Ramos (cell line): ENCODE data around the gene SGPL1.

ENCODE experiments used
- in situ Hi-C: fragments of 300-500 bp; cut with MboI; formaldehyde crosslinking; loops from one replicate; pipeline ENCODE4 v1.14.3; 2022; ENCODE audit warnings: low sequenced_read_pairs; ENCODE audit not compliant: unreplicated experiment

The SGPL1 gene

DNA sequence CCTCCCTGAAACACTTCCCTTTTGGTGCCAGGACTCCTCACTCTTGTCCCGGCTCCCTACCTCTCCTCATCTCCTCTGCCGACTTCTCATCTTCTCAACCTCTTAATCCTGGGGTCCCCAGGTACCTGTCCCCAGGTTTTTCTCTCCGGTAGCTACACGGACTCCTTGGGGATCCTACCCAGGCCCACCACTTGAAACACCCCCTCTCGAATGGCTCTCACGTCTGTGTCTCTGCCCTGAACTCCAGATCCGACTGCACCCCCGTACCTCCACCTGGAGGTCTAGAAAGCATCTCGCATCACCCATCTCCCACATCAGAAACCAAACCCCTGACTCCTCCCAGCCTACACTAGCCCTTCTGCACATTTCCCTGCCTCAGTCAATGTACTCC, 35.4 kb upstream of the SGPL1 start:
- in situ Hi-C loops = no loop called here

- in situ Hi-C loops = no loop called here
These were observed 35.0 kb upstream of the SGPL1 start for GRCh38 chr10:70780772-70781171.

- in situ Hi-C loops = no loop called here
These were observed 34.2 kb upstream of the SGPL1 start for GRCh38 chr10:70781461-70782051.

- in situ Hi-C loops = no loop called here
These were observed 33.5 kb upstream of the SGPL1 start for GRCh38 chr10:70782086-70782745.

- in situ Hi-C loops = no loop called here
These were observed 32.7 kb upstream of the SGPL1 start for GRCh38 chr10:70782746-70783680.

- in situ Hi-C loops = no loop called here
These were observed 31.7 kb upstream of the SGPL1 start for GRCh38 chr10:70784016-70784415.

DNA sequence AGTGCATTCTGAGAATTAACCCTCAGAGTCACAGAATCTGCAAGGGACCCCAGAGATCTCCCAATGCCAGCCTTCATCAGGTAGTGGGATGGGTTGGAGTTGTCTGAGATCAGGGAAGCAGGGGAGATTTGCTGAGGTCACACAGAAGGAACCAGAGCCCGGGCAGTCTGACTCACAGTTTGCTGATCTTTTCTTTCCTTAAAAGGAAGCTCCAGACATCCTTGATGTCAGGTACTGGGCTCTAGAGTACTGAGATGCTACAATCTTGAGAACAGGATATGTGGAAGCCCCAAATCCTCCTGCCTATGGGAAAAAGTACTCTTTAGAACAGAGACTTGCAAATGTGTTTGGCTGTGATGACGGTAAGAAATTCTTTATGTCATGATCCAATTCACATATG, 31.3 kb upstream of the SGPL1 start:
- in situ Hi-C loops = no loop called here

DNA sequence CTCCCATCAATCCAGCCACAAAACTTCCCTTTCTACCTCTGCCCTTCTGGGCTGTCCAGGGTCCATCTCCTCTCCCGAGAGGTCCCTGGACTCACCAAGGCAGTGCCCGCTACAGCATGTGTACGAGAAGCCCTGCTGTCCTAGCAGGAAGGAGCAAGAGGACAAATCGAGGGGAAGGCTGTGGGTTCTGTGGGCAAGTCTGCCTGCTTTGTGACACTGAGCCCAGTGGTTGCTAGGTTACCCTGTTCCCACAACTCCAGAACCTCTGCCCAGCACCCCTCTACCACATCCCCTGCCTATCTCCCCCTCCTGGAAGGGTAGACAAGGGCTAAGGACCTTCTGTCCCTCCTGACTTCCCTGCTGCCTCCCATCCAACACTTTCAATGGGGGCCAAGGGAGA, 30.6 kb upstream of the SGPL1 start, which contains the start of gene TBATA:
Gene TBATA (minus strand): TSS at position 188 of the 400 bp plus-strand sequence. CDS start 1,998 bp downstream, outside the sequence.
- in situ Hi-C loops = no loop called here

DNA sequence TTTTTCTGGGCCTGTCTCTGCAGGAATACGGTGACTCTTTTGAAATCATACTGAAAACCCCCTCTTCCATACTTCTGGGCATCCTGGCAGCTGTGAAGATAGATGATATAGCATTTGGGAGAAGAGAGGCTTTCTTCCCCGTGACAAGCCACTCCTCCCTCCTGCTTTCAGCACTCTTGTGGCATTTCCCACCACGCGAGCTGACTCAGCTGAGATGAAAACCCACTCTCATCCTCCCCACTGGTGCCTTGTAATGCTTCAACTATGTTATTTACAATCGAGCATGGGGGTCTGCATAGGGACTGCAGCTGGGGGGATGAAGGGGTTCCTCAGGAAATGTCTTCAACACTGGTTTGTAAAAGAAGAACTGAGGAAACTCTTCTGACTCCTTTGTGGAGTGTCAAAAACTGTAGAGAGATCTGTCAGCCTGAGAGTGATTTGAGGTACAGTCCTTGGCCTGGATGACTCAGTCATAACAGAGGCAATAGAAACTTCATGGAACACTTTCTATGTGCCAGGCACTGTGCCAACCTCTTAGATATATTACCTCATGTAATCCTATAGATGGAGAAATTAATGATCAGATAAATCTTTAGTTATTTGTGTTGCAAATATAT, 28.8 kb upstream of the SGPL1 start:
- in situ Hi-C loops = no loop called here

- in situ Hi-C loops = no loop called here
These were observed 24.2 kb upstream of the SGPL1 start for GRCh38 chr10:70791386-70792039.

DNA sequence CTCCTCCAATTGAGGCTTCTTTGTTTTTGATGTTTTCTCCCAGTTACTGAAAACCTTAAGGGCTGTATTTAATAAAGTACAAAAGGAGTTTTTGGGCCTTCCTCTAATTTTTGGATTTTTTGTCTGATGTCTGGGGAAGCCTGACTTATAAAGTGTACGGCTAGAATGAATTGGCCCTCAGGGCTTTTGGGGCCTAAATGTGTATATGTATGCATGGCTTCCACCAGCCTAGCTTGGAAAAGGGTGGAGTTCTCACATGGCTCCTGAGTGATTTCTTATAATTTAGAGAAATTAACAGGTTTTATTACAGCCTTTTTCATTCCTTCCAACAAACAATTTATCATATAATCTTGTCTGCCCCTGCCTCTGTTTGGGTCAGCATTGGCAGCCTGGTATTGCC, 20.1 kb upstream of the SGPL1 start:
- in situ Hi-C loops = no loop called here

DNA sequence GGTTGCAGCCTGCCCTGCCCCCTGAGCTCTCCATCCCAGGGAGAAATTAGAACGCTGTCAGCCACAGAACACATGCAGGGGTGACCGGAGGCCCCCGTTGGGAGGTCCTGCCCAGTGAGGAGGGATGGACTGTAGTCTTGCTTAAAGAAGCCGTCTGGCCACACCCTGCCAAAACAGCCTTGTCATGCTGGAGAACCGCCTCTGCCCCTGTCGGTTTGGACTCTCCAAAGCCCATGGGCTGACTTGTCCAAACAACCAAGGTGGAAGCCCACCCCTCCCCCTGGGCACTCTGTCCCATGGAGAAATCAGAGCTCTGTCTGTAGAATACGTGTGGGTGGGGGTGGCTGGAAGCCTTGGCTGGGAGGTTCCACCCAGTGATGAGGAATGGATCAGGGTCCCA, 17.9 kb upstream of the SGPL1 start:
- in situ Hi-C loops = no loop called here

GRCh38 chr10:70799124-70799523, 16.6 kb upstream of the SGPL1 start:
- in situ Hi-C loops = no loop called here

DNA sequence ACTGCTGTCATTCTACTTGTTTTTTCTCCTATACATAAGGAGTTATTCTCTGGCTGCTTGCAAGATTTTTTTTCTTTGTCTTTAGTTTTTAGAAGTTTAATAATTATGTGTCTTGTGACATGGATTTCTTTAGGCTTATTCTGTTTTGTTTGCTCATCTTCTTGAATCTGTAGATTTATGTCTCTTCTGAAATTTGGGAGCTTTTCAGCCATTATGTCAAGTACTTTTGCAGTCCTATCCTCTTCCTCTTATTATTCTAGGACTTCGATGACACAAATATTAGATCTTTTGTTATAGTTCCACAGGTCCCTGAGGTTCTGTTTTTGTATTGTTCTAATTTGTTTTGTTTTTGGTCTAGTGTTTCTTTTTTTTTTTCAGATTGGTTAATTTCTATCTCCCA, 13.9 kb upstream of the SGPL1 start:
- in situ Hi-C loops = no loop called here

DNA sequence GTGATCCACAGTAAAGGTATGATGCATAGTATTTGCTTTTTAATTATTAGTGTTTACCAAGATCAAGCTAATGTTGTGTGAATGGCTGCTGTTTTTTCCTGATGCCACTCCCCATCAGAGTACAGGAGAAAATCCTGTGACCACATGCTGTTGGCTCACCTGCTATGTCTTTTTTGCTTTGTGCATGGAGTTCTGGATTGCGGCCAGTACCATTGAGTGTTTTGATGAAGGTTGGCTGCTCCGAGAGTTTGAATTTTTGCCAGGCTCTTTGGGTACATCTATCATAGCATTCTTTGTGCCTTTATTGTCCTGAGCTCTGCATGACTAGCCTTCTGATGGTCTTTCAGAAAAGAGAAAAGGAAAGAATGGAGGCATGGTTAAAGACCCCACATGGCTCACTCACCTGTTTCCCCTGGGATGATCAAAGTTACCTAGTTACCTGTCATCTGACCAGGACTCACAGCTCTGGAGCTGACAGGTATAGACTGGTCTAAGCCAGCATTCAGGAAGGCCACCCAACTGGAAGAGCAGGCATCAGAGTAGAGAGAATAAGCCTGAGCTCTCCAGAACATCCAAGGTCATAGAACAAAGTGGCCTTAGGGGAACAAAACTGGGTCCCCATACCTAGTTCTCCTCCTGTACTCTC, 11.8 kb upstream of the SGPL1 start:
- in situ Hi-C loops = no loop called here

DNA sequence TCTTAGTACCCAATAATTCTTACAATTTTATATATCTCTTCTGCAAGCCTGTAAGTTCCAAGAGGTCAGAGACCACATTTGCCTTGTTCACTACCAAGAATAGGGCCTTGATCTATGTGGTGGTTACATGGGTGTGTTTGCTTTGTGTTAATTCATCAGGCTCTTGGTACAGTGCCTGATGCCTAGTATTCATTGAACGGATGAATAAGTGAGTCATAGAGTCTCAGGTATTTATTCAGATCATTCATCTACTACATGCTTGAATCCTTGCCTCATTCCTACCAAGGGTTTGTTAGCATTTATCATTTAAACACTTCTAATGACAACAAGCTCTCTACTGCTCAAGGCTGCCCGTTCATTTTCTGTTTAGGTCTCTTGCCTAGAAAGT, 11.3 kb upstream of the SGPL1 start:
- in situ Hi-C loops = no loop called here

DNA sequence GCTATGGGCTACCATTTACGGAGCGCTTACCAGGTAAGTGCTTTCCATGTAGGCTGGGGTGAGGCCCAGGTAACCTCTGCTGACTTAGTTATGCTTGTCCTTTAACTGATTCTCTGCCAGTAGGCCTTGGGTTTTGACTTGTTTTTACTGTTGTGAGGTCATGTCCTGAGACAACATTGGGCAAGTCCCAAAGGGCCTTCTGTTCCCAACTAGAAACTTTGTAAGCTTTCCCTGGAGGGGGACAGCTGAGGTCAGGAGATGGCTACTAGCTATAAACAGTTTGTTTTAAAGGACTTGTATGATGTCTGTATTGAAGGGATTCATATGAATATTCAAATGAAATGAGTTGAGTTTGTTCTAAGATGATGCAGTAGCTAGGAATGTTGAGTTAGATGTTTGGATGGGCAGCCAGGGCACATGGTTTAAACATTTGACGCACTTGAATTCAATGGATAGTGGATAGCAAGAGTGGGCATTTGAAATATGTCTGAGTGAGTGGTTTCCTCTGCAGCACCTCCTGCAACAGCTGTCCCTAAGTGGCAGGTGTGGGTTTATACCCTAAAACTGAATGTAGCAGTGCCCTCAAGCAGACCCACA, 10.0 kb upstream of the SGPL1 start:
- in situ Hi-C loops = no loop called here

DNA sequence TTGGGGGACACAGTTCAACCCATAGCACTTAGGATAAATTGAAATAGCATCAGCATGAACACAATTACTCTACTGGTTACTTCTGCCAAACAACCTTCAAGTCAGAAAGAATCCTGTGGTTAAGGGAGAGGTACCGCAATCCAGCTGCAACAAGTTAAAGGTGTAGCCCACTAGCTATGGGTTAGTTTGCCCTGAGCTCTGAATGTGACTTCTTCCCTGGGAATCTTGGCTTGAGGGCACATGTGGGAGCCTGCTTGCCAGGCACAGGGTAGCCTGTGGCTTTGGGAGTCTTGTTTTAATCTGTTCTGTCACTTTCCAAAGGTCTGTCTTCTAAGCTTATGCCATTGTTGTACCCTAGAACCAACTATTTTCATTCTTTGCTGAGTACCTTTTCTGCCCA, 8.9 kb upstream of the SGPL1 start:
- in situ Hi-C loops = no loop called here

- in situ Hi-C loops = no loop called here
These were observed 8.2 kb upstream of the SGPL1 start for GRCh38 chr10:70807556-70807955.
